SK-N-SH (cell line): ENCODE results near the gene SETD5. TPM values are rescaled to one million over a fixed set of nuclear protein-coding genes. Genes with fewer than 3 reads are reported as not detected.
A peak's percentile ranks its signal among the peaks of the same experiment; 100 is the strongest.

ENCODE experiments used
- CTCF ChIA-PET: fragments of 300-600, 350-600 bp; formaldehyde crosslinking; extraction: SDS; loops from one replicate; lab custom pipeline; 2021; lab: Yijun Ruan, JAX
- POLR2A ChIA-PET: fragments of 350-600 bp; sonication (Branson Sonifier 250); formaldehyde crosslinking; extraction: SDS; loops from one replicate; lab custom pipeline; 2020; ENCODE audit warnings: antibody characterized with exemption, inconsistent platforms; lab: Yijun Ruan, JAX
- DNase-seq: peaks from one replicate; pipeline ENCODE4 v3.0.0; 2012
- H2AFZ ChIP-seq: fragments of 200-600 bp; sonication (generic); 2 replicates; pipeline ENCODE4 v1.8.1; 2016; ENCODE audit warnings: antibody characterized with exemption, mild to moderate bottlenecking, low read depth
- H3F3A ChIP-seq: fragments of 200-600 bp; sonication (generic); replicated peaks from 2 replicates; pipeline ENCODE3; 2016; ENCODE audit warnings: antibody characterized with exemption, mild to moderate bottlenecking; ENCODE audit not compliant: insufficient read depth
- H3K27ac ChIP-seq, 2 experiments: fragments of 200-500 bp in 1 of 2; fragments of 200-600 bp in 1 of 2; sonication (Bioruptor generic) in 1 of 2; sonication (generic), shearing (Covaris generic) in 1 of 2; 2 replicates each; pipeline versions ENCODE4 v1.5.1 to v1.6.1; 2014 to 2016; ENCODE audit warnings: low read depth in 2 of 2, inconsistent platforms in 1 of 2, low read length in 1 of 2, mild to moderate bottlenecking in 1 of 2, mixed read lengths in 1 of 2
- H3K27me3 ChIP-seq: fragments of 200-600 bp; sonication (generic), shearing (Covaris generic); 2 replicates; pipeline ENCODE4 v1.6.1; 2016; ENCODE audit warnings: mixed run types; ENCODE audit not compliant: insufficient read depth
- H3K36me3 ChIP-seq, 2 experiments: fragments of 200-500 bp in 1 of 2; fragments of 200-600 bp in 1 of 2; sonication (Bioruptor generic) in 1 of 2; sonication (generic) in 1 of 2; replicated peaks in 1 of 2; 2 replicates each; pipeline versions ENCODE3 to v1.5.1; 2014 to 2016; ENCODE audit warnings: low read length in 1 of 2, mild to moderate bottlenecking in 1 of 2; ENCODE audit not compliant: insufficient read depth in 2 of 2, control insufficient read depth in 1 of 2
- H3K4me1 ChIP-seq, 2 experiments: fragments of 200-500 bp in 1 of 2; fragments of 200-600 bp in 1 of 2; sonication (Bioruptor generic) in 1 of 2; sonication (generic), shearing (Covaris generic) in 1 of 2; 2 replicates each; pipeline versions ENCODE4 v1.5.1 to v1.6.1; 2014 to 2016; ENCODE audit warnings: low read depth in 1 of 2, low read length in 1 of 2, mixed run types in 1 of 2; ENCODE audit not compliant: insufficient read depth in 2 of 2, control insufficient read depth in 1 of 2
- H3K4me2 ChIP-seq: fragments of 200-600 bp; sonication (generic), shearing (Covaris generic); 2 replicates; pipeline ENCODE4 v1.6.1; 2017; ENCODE audit warnings: mixed run types
- H3K4me3 ChIP-seq, 2 experiments: fragments of 200-500 bp in 1 of 2; fragments of 200-600 bp in 1 of 2; sonication (Bioruptor generic) in 1 of 2; sonication (generic), shearing (Covaris generic) in 1 of 2; 2 replicates each; pipeline versions ENCODE4 v1.5.1 to v1.8.1; 2014 to 2016; ENCODE audit warnings: low read depth in 2 of 2, inconsistent platforms in 1 of 2, low read length in 1 of 2, mild to moderate bottlenecking in 1 of 2, mixed read lengths in 1 of 2, moderate library complexity in 1 of 2
- H3K79me2 ChIP-seq: fragments of 200-600 bp; sonication (generic); 2 replicates; pipeline ENCODE4 v1.8.1; 2017; ENCODE audit warnings: mild to moderate bottlenecking; ENCODE audit not compliant: insufficient read depth
- H3K9ac ChIP-seq: fragments of 200-600 bp; sonication (generic); 2 replicates; pipeline ENCODE4 v1.6.1; 2017; ENCODE audit warnings: mixed run types
- H3K9me2 ChIP-seq: fragments of 200-600 bp; sonication (generic); 2 replicates; pipeline ENCODE4 v1.6.1; 2017; ENCODE audit warnings: mixed run types
- H3K9me3 ChIP-seq: fragments of 200-600 bp; sonication (generic); 2 replicates; pipeline ENCODE4 v1.6.1; 2017; ENCODE audit warnings: mixed run types, mild to moderate bottlenecking, moderate library complexity
- H4K20me1 ChIP-seq: fragments of 200-600 bp; sonication (generic); 2 replicates; pipeline ENCODE4 v1.6.1; 2017; ENCODE audit warnings: mild to moderate bottlenecking, mixed run types; ENCODE audit not compliant: insufficient read depth
- CHD2 ChIP-seq: fragments of 150-350 bp; IDR thresholded peaks from 2 replicates; pipeline ENCODE4 v1.6.1; 2018; ENCODE audit warnings: low read length; ENCODE audit not compliant: partially characterized antibody
- ELF1 ChIP-seq: IDR thresholded peaks from 2 replicates; pipeline ENCODE4 v1.4.0; 2012
- EP300 ChIP-seq, 2 experiments: IDR thresholded peaks; 2 replicates each; pipeline versions ENCODE4 v1.4.0 to v1.6.1; 2012; ENCODE audit warnings: borderline replicate concordance in 1 of 2, low read depth in 1 of 2, low read length in 1 of 2
- FOSL2 ChIP-seq: IDR thresholded peaks from 2 replicates; pipeline ENCODE4 v1.4.0; 2012; ENCODE audit warnings: low read depth, mild to moderate bottlenecking, moderate library complexity, borderline replicate concordance
- FOXJ3 ChIP-seq: sonication (generic); formaldehyde crosslinking; IDR thresholded peaks from 2 replicates; pipeline ENCODE4 v1.5.1; 2020; ENCODE audit warnings: mild to moderate bottlenecking, missing genetic modification reagents
- FOXM1 ChIP-seq: IDR thresholded peaks from 2 replicates; pipeline ENCODE4 v1.4.0; 2012; ENCODE audit warnings: low read depth, mild to moderate bottlenecking
- GABPA ChIP-seq: IDR thresholded peaks from 2 replicates; pipeline ENCODE4 v1.4.0; 2012; ENCODE audit warnings: low read depth, mild to moderate bottlenecking
- GATA2 ChIP-seq: sonication (generic); formaldehyde crosslinking; IDR thresholded peaks from 2 replicates; pipeline ENCODE4 v1.5.0; 2020; ENCODE audit warnings: mild to moderate bottlenecking, missing genetic modification reagents
- JUND ChIP-seq: IDR thresholded peaks from 2 replicates; pipeline ENCODE4 v1.4.0; 2012
- MXI1 ChIP-seq: IDR thresholded peaks from 2 replicates; pipeline ENCODE4 v1.6.1; 2012; ENCODE audit warnings: mild to moderate bottlenecking, low read depth, low read length, improper control_type of control experiment
- NFIC ChIP-seq: IDR thresholded peaks from 2 replicates; pipeline ENCODE4 v1.4.0; 2012; ENCODE audit warnings: borderline replicate concordance
- NRF1 ChIP-seq: IDR thresholded peaks from 2 replicates; pipeline ENCODE4 v1.6.1; 2012; ENCODE audit warnings: low read depth, mild to moderate bottlenecking, low read length
- RAD21 ChIP-seq: IDR thresholded peaks from 2 replicates; pipeline ENCODE4 v1.6.1; 2012; ENCODE audit warnings: mild to moderate bottlenecking, low read length
- RCOR1 ChIP-seq: fragments of 150-350 bp; IDR thresholded peaks from 2 replicates; pipeline ENCODE4 v1.6.1; 2017; ENCODE audit warnings: antibody characterized with exemption, low read length
- RFX5 ChIP-seq: IDR thresholded peaks from 2 replicates; pipeline ENCODE4 v1.6.1; 2012; ENCODE audit warnings: mild to moderate bottlenecking, improper control_type of control experiment, low read length
- SIN3A ChIP-seq: IDR thresholded peaks from 2 replicates; pipeline ENCODE4 v1.6.1; 2012; ENCODE audit warnings: low read depth, mild to moderate bottlenecking, low read length, moderate library complexity, borderline replicate concordance
- TAF1 ChIP-seq: IDR thresholded peaks from 2 replicates; pipeline ENCODE4 v1.6.1; 2012; ENCODE audit warnings: low read depth, mild to moderate bottlenecking, low read length, moderate library complexity, borderline replicate concordance
- TCF12 ChIP-seq: IDR thresholded peaks from 2 replicates; pipeline ENCODE4 v1.4.0; 2012
- YY1 ChIP-seq: IDR thresholded peaks from 2 replicates; pipeline ENCODE4 v1.4.0; 2012; ENCODE audit warnings: low read depth, mild to moderate bottlenecking
- WGBS: methylation state at CpG from one replicate; pipeline ENCODE4 v1.1.6; 2017; ENCODE audit warnings: low lambda C conversion rate; 5-methylcytosine and 5-hydroxymethylcytosine counted together
- polyA plus RNA-seq, 3 experiments: library from polyadenylated mRNA; depleted of rRNA; stranded (reverse); fragments of >200 nt; gene quantifications; 2 replicates each; pipeline ENCODE4 v1.2.3, GENCODE V29; 2012
- TF ChIP-seq, protein P1 (sequence below): IDR thresholded peaks from 2 replicates; pipeline ENCODE4; 2012
- TF ChIP-seq, protein P2 (sequence below): fragments of 150-350 bp; IDR thresholded peaks from 2 replicates; pipeline ENCODE4 v1.6.1; 2016; ENCODE audit warnings: mild to moderate bottlenecking, low read depth, low read length
- TF ChIP-seq, protein P3 (sequence below): IDR thresholded peaks from 2 replicates; pipeline ENCODE4 v1.6.1; 2012; ENCODE audit warnings: mild to moderate bottlenecking, low read depth, low read length, moderate library complexity
- TF ChIP-seq, protein P4 (sequence below): IDR thresholded peaks from 2 replicates; pipeline ENCODE4 v1.4.0; 2012; ENCODE audit warnings: low read depth, borderline replicate concordance
- TF ChIP-seq, protein P5 (sequence below): IDR thresholded peaks from 2 replicates; pipeline ENCODE4 v1.4.0; 2012; ENCODE audit warnings: low read depth

Gene SETD5
- polyA plus RNA-seq, 1 of the 3 experiments (the other 2 are of a cell fraction) = 32.3 TPM

DNA sequence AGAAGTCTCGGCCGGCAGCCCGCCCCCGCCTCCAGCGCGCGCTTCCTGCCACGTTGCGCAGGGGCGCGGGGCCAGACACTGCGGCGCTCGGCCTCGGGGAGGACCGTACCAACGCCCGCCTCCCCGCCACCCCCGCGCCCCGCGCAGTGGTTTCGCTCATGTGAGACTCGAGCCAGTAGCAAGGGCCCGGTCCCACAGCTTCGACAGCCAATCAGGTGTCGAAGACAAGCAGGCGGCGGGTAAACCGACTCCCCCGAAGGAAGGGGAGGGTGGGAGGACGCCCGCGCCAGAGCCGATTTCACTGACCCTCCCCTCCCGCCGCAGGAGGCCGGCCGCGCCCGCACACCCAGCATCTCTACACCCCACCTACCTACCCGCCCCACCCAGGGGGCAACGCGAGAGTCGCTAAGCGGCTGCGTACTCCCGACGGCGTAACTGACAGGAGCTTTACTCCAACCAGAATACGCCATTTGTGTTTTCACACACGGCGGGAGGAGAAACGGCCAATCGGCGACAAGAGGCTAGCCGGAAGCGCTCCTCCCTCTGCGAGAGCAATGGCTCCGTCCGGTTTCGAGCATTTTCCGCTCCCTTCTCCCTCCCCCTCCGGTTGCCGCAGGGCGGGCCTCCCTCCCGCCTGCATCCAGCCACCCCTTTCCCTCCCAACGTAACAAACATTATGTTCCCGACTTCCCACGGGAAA lies 633 bp upstream of the SETD5 start:
- TF ChIP-seq, protein P1, sequence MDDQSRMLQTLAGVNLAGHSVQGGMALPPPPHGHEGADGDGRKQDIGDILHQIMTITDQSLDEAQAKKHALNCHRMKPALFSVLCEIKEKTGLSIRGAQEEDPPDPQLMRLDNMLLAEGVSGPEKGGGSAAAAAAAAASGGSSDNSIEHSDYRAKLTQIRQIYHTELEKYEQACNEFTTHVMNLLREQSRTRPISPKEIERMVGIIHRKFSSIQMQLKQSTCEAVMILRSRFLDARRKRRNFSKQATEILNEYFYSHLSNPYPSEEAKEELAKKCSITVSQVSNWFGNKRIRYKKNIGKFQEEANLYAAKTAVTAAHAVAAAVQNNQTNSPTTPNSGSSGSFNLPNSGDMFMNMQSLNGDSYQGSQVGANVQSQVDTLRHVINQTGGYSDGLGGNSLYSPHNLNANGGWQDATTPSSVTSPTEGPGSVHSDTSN = peak; percentile 98
- TF ChIP-seq FOXJ3 (CRISPR knock-in tag) = no peak
- TF ChIP-seq RFX5 = peak; percentile 45; the same call in 1 of the 2 replicates
- no peak for TF ChIP-seq TAF1
- peak; percentile 4; the same call in 1 of the 2 replicates for TF ChIP-seq TCF12
- peak; percentile 51 for TF ChIP-seq NRF1
- TF ChIP-seq ELF1 = peak; percentile 68
- TF ChIP-seq MXI1 = peak; percentile 76
- TF ChIP-seq, protein P2, sequence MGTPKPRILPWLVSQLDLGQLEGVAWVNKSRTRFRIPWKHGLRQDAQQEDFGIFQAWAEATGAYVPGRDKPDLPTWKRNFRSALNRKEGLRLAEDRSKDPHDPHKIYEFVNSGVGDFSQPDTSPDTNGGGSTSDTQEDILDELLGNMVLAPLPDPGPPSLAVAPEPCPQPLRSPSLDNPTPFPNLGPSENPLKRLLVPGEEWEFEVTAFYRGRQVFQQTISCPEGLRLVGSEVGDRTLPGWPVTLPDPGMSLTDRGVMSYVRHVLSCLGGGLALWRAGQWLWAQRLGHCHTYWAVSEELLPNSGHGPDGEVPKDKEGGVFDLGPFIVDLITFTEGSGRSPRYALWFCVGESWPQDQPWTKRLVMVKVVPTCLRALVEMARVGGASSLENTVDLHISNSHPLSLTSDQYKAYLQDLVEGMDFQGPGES = peak; percentile 84
- no peak for TF ChIP-seq RAD21
- no peak for TF ChIP-seq RCOR1
- 0 out of 2 replicates have a peak, but pooled peaks have one; percentile 41 for TF ChIP-seq FOXM1
- no peak; the same call in 1 of the 2 replicates for TF ChIP-seq JUND
- TF ChIP-seq, protein P3, sequence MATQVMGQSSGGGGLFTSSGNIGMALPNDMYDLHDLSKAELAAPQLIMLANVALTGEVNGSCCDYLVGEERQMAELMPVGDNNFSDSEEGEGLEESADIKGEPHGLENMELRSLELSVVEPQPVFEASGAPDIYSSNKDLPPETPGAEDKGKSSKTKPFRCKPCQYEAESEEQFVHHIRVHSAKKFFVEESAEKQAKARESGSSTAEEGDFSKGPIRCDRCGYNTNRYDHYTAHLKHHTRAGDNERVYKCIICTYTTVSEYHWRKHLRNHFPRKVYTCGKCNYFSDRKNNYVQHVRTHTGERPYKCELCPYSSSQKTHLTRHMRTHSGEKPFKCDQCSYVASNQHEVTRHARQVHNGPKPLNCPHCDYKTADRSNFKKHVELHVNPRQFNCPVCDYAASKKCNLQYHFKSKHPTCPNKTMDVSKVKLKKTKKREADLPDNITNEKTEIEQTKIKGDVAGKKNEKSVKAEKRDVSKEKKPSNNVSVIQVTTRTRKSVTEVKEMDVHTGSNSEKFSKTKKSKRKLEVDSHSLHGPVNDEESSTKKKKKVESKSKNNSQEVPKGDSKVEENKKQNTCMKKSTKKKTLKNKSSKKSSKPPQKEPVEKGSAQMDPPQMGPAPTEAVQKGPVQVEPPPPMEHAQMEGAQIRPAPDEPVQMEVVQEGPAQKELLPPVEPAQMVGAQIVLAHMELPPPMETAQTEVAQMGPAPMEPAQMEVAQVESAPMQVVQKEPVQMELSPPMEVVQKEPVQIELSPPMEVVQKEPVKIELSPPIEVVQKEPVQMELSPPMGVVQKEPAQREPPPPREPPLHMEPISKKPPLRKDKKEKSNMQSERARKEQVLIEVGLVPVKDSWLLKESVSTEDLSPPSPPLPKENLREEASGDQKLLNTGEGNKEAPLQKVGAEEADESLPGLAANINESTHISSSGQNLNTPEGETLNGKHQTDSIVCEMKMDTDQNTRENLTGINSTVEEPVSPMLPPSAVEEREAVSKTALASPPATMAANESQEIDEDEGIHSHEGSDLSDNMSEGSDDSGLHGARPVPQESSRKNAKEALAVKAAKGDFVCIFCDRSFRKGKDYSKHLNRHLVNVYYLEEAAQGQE = no peak
- TF ChIP-seq, protein P4, sequence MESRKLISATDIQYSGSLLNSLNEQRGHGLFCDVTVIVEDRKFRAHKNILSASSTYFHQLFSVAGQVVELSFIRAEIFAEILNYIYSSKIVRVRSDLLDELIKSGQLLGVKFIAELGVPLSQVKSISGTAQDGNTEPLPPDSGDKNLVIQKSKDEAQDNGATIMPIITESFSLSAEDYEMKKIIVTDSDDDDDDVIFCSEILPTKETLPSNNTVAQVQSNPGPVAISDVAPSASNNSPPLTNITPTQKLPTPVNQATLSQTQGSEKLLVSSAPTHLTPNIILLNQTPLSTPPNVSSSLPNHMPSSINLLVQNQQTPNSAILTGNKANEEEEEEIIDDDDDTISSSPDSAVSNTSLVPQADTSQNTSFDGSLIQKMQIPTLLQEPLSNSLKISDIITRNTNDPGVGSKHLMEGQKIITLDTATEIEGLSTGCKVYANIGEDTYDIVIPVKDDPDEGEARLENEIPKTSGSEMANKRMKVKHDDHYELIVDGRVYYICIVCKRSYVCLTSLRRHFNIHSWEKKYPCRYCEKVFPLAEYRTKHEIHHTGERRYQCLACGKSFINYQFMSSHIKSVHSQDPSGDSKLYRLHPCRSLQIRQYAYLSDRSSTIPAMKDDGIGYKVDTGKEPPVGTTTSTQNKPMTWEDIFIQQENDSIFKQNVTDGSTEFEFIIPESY = peak; percentile 95
- peak; percentile 13 to 41; a peak in 3 of 4 replicates for TF ChIP-seq EP300 (IDR thresholded peaks at IDR 0.05; ENCODE audit: borderline replicate concordance in 1 of 2, low read depth in 1 of 2, low read length in 1 of 2)
- peak; percentile 11; the same call in 1 of the 2 replicates for TF ChIP-seq SIN3A
- TF ChIP-seq GABPA = peak; percentile 80
- peak; percentile 88 for TF ChIP-seq YY1
- TF ChIP-seq, protein P5, sequence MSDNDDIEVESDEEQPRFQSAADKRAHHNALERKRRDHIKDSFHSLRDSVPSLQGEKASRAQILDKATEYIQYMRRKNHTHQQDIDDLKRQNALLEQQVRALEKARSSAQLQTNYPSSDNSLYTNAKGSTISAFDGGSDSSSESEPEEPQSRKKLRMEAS = peak; percentile 97
- no peak for TF ChIP-seq FOSL2
- peak; percentile 41 for TF ChIP-seq NFIC
- peak; percentile 98 for TF ChIP-seq CHD2
- no peak for TF ChIP-seq GATA2 (CRISPR knock-in tag)
- Histone ChIP-seq H3F3A (peaks cover 47% of the 10 kb centered on the region), H3K4me1 (peaks cover 24 to 34% of the 10 kb centered on the region in 2 experiments; a peak in 3 of 4 replicates), H4K20me1 (peaks cover 76% of the 10 kb centered on the region), H3K36me3 (peaks cover 36% of the 10 kb centered on the region in 2 experiments), H3K9ac (peak overlapping the region; percentile 95), H2AFZ (no peak overlapping the region), H3K79me2 (peaks cover 87% of the 10 kb centered on the region), H3K9me3 (no peaks in the 10 kb centered on the region), H3K9me2 (no peaks in the 10 kb centered on the region), H3K27ac (peak overlapping the region; percentile 96 to 99), H3K4me3 (peak overlapping the region; percentile 85 to 98), H3K27me3 (no peaks in the 10 kb centered on the region), H3K4me2 (peak overlapping the region; percentile 90)
- ChIA-PET CTCF (interaction anchor here (0.6 to 2.3 kb wide), 4 partner anchors 13 to 743 kb away, joined by 3 to 8 read pairs (median 6); no protein-coding TSS in a partner anchor), POLR2A (interaction anchor here (0.5 to 3.5 kb wide), 19 partner anchors 9 to 730 kb away, joined by 3 to 39 read pairs (median 3); partner anchors contain the start of genes OGG1 and THUMPD3)
- under 1% methylated on average over 27 of the region's 71 CpGs for WGBS
- DNase-seq = peak; percentile 91
